ENCODE measurements around the gene NECTIN4. TPM values are rescaled to one million over a fixed set of nuclear protein-coding genes. Genes with fewer than 3 reads are reported as not detected.

NECTIN4 gene
- total and polyA plus RNA-seq, 2 of the 8 experiments (the other 6 are each of a cell fraction or from before 2014, with no cell fraction given), result 0.19 to 0.71 TPM

- TF ChIP-seq, protein P1, sequence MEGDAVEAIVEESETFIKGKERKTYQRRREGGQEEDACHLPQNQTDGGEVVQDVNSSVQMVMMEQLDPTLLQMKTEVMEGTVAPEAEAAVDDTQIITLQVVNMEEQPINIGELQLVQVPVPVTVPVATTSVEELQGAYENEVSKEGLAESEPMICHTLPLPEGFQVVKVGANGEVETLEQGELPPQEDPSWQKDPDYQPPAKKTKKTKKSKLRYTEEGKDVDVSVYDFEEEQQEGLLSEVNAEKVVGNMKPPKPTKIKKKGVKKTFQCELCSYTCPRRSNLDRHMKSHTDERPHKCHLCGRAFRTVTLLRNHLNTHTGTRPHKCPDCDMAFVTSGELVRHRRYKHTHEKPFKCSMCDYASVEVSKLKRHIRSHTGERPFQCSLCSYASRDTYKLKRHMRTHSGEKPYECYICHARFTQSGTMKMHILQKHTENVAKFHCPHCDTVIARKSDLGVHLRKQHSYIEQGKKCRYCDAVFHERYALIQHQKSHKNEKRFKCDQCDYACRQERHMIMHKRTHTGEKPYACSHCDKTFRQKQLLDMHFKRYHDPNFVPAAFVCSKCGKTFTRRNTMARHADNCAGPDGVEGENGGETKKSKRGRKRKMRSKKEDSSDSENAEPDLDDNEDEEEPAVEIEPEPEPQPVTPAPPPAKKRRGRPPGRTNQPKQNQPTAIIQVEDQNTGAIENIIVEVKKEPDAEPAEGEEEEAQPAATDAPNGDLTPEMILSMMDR (IDR thresholded peaks at IDR 0.05; ENCODE audit: control extremely low read depth in 1 of 3, insufficient read depth in 1 of 3, low read depth in 1 of 3, low read length in 3 of 3), result no peak
- no peak for TF ChIP-seq MAFK (IDR thresholded peaks at IDR 0.05; ENCODE audit: low read depth, low read length)
- no peak for TF ChIP-seq CHD2 (IDR thresholded peaks at IDR 0.05; ENCODE audit: low read length)
- TF ChIP-seq CREB1 (IDR thresholded peaks at IDR 0.05), result peak; percentile 64
- peak; percentile 83 for TF ChIP-seq SAP30 (IDR thresholded peaks at IDR 0.05; ENCODE audit: insufficient read depth, insufficient replicate concordance, low read length)
- TF ChIP-seq CEBPB (IDR thresholded peaks at IDR 0.05; ENCODE audit: low read depth, low read length), result no peak
- no peak for TF ChIP-seq HDAC6 (IDR thresholded peaks at IDR 0.05; ENCODE audit: low read depth, low read length)
- no peak for TF ChIP-seq FOSL1 (IDR thresholded peaks at IDR 0.05; ENCODE audit: insufficient read depth, low read depth, low read length)
- peak; percentile 94 for TF ChIP-seq GABPA (IDR thresholded peaks at IDR 0.05; ENCODE audit: borderline replicate concordance, insufficient read depth, low read length)
- TF ChIP-seq RBBP5 (IDR thresholded peaks at IDR 0.05; ENCODE audit: borderline replicate concordance, low read depth, low read length), result no peak
- TF ChIP-seq ZNF274 (IDR thresholded peaks at IDR 0.05; ENCODE audit: borderline replicate concordance, extremely low read depth, low read length), result no peak
- TF ChIP-seq NANOG (IDR thresholded peaks at IDR 0.05; ENCODE audit: insufficient read depth, low read depth, low read length, poor library complexity, severe bottlenecking), result no peak
- no peak for TF ChIP-seq EP300 (IDR thresholded peaks at IDR 0.05; ENCODE audit: borderline replicate concordance in 1 of 2, low read depth in 2 of 2, low read length in 2 of 2)
- peak; percentile 98 for TF ChIP-seq YY1 (IDR thresholded peaks at IDR 0.05; ENCODE audit: low read depth, low read length)
- TF ChIP-seq TEAD4 (IDR thresholded peaks at IDR 0.05; ENCODE audit: low read depth, low read length), result no peak
- peak in 1 of 2 experiments; percentile 73; a peak in 2 of 4 replicates for TF ChIP-seq SIN3A (conservative IDR thresholded peaks at IDR 0.05 in 1 of 2, IDR thresholded peaks at IDR 0.05 in 1 of 2; ENCODE audit: low read depth in 1 of 2, low read length in 2 of 2)
- peak; percentile 78 to 96 for TF ChIP-seq POLR2A (IDR thresholded peaks at IDR 0.05; ENCODE audit: control extremely low read depth in 1 of 2, low read depth in 2 of 2, low read length in 2 of 2)
- no peak for TF ChIP-seq BACH1 (IDR thresholded peaks at IDR 0.05; ENCODE audit: low read length)
- TF ChIP-seq CTBP2 (IDR thresholded peaks at IDR 0.05; ENCODE audit: borderline replicate concordance, insufficient read depth, insufficient read length, low read length), result no peak
- peak; percentile 66 for TF ChIP-seq NRF1 (IDR thresholded peaks at IDR 0.05; ENCODE audit: low read depth, low read length)
These were observed 43.4 kb downstream of the NECTIN4 start, which contains the start of gene USF1 (continued) for GRCh38 chr1:161045736-161046604.
